GM12878 (cell line): ENCODE measurements around the gene FBXL16. TPM values are rescaled to one million over a fixed set of nuclear protein-coding genes. Genes with fewer than 3 reads are reported as not detected.
A peak's percentile ranks its signal among the peaks of the same experiment; 100 is the strongest.

ENCODE experiments used
- BACH1 ChIP-seq: fragments of 450-650 bp; IDR thresholded peaks from 2 replicates; pipeline ENCODE4 v1.6.1; 2017; ENCODE audit warnings: mild to moderate bottlenecking, borderline replicate concordance
- BCL11A ChIP-seq: IDR thresholded peaks from 2 replicates; pipeline ENCODE4 v1.6.1; 2011; ENCODE audit warnings: low read depth, low read length
- BMI1 ChIP-seq: fragments of 450-650 bp; IDR thresholded peaks from 2 replicates; pipeline ENCODE4 v1.6.1; 2016; ENCODE audit warnings: mild to moderate bottlenecking, moderate library complexity, borderline replicate concordance
- ESRRA ChIP-seq: IDR thresholded peaks from 2 replicates; pipeline ENCODE4 v1.6.1; 2012; ENCODE audit warnings: mild to moderate bottlenecking, low read length, improper control_type of control experiment
- HCFC1 ChIP-seq: fragments of 150-350 bp; IDR thresholded peaks from 2 replicates; pipeline ENCODE4 v1.6.1; 2014; ENCODE audit warnings: low read length
- IKZF2 ChIP-seq, 2 experiments: fragments of 450-650 bp; IDR thresholded peaks; 2 replicates each; pipeline ENCODE4 v1.6.1; 2017; ENCODE audit warnings: mild to moderate bottlenecking in 2 of 2, moderate library complexity in 2 of 2
- LARP7 ChIP-seq: fragments of 450-650 bp; IDR thresholded peaks from 2 replicates; pipeline ENCODE4 v1.6.1; 2017; ENCODE audit warnings: mild to moderate bottlenecking
- MXI1 ChIP-seq: fragments of 150-350 bp; IDR thresholded peaks from 2 replicates; pipeline ENCODE4 v1.6.1; 2011; ENCODE audit warnings: low read depth, mild to moderate bottlenecking, inconsistent platforms, low read length, improper control_type of control experiment
- RAD21 ChIP-seq: IDR thresholded peaks from 2 replicates; pipeline ENCODE4 v1.6.1; 2011; ENCODE audit warnings: mild to moderate bottlenecking, low read depth, low read length, moderate library complexity; ENCODE audit not compliant: insufficient read depth
- RELA ChIP-seq: fragments of 450-650 bp; IDR thresholded peaks from 2 replicates; pipeline ENCODE4 v1.8.0; 2014; ENCODE audit warnings: borderline replicate concordance; ENCODE audit not compliant: partially characterized antibody
- SMARCA5 ChIP-seq: fragments of 450-650 bp; IDR thresholded peaks from 2 replicates; pipeline ENCODE4 v1.6.1; 2017; ENCODE audit warnings: mild to moderate bottlenecking
- SREBF2 ChIP-seq: IDR thresholded peaks from 2 replicates; pipeline ENCODE4 v1.6.1; 2012; ENCODE audit warnings: mild to moderate bottlenecking, low read length
- STAT3 ChIP-seq: IDR thresholded peaks from 2 replicates; pipeline ENCODE4 v1.6.1; 2011; ENCODE audit warnings: low read depth, low read length, improper control_type of control experiment
- polyA plus RNA-seq, 11 experiments: library from polyadenylated mRNA; depleted of rRNA in 4 of 11; unstranded in 6 of 11; stranded (reverse) in 5 of 11; fragments of >200 nt; fragmentation: Nextera tagmentation in 4 of 11; fragmentation: Illumina TruSeq in 1 of 11; extraction: Ambion mirVana in 4 of 11; extraction: Trizol in 1 of 11; gene quantifications; 1 replicate in 1 of 11; 2 replicates in 10 of 11; pipeline versions ENCODE4 v1.2.1 to v1.2.3, GENCODE V29; 2011 to 2016; ENCODE audit warnings: inconsistent platforms in 2 of 11, missing spikeins in 2 of 11, low read depth in 1 of 11
- total RNA-seq, 4 experiments: library from RNA; depleted of rRNA in 3 of 4; stranded (reverse); fragments of >200 nt in 3 of 4; fragmentation: Illumina TruSeq in 1 of 4; extraction: Trizol in 1 of 4; gene quantifications; 2 replicates each; pipeline versions ENCODE4 v1.2.1 to v1.2.3, GENCODE V29; 2013 to 2021
- TF ChIP-seq, protein P1 (sequence below): IDR thresholded peaks from 2 replicates; pipeline ENCODE4 v1.6.1; 2012; ENCODE audit warnings: improper control_type of control experiment, low read depth, low read length; ENCODE audit not compliant: insufficient replicate concordance
- TF ChIP-seq, protein P2 (sequence below): fragments of 450-650 bp; conservative IDR thresholded peaks from 2 replicates; pipeline ENCODE4 v1.6.1; 2017; ENCODE audit warnings: mild to moderate bottlenecking, moderate library complexity
- TF ChIP-seq, protein P3 (sequence below): IDR thresholded peaks from 2 replicates; pipeline ENCODE4 v1.6.1; 2012; ENCODE audit warnings: low read length, inconsistent platforms
- TF ChIP-seq, protein P4 (sequence below): fragments of 450-650 bp; IDR thresholded peaks from 2 replicates; pipeline ENCODE4 v1.6.1; 2016; ENCODE audit warnings: mild to moderate bottlenecking
- TF ChIP-seq, protein P5 (sequence below): fragments of 450-650 bp; IDR thresholded peaks from 2 replicates; pipeline ENCODE4 v1.6.1; 2016; ENCODE audit warnings: mild to moderate bottlenecking

Gene FBXL16
- total and polyA plus RNA-seq, 10 of the 15 experiments (the other 5 are each of a cell fraction or from before 2014, with no cell fraction given): 0.13 to 1.4 (median 0.24) TPM

DNA sequence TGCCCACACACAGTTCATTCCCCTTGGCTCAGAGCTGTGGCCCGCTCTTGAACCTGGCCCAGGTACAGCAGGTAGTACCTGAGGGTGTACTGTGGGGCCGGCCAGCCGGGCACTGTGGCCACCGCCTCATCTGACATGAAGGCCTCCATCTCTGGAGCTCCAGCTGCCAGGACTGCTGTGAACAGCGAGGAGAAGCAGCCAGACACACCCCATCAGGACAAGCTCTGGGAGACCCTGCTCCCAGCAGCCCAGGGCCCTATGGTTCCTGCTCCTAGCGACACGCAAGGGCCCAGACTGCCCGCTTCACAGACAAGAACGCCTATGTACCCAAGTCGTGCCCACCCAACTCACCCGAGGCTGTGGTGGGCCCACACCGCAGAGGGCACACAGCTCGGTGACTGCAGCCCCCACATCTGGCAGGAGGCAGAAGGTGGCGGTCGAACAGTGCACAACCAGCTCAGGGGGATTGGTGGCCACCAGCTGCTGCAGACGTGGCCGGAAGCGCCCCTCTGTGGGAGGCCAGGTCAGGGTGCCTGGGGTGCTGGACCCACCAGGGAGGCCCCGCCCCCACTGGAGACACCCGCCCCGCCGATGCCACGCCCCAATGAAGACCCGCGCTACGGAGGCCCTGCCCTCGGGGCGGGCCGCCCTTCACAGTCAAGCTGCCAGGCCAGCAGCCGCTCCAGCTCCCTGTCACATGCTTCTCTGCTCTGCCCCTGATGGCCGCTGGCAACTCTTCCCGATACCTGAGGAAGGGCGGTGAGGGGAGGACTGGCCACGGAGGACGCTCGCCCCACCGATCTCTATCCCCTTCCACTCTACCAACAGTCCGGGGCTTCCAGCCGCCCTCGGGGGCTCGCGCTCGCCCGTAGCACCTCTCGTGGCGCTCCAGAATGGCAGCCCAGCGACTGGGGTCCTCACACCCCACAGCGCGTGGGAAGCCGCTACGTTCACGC is 26.5 kb downstream of the FBXL16 start (continued):
- TF ChIP-seq, protein P1, sequence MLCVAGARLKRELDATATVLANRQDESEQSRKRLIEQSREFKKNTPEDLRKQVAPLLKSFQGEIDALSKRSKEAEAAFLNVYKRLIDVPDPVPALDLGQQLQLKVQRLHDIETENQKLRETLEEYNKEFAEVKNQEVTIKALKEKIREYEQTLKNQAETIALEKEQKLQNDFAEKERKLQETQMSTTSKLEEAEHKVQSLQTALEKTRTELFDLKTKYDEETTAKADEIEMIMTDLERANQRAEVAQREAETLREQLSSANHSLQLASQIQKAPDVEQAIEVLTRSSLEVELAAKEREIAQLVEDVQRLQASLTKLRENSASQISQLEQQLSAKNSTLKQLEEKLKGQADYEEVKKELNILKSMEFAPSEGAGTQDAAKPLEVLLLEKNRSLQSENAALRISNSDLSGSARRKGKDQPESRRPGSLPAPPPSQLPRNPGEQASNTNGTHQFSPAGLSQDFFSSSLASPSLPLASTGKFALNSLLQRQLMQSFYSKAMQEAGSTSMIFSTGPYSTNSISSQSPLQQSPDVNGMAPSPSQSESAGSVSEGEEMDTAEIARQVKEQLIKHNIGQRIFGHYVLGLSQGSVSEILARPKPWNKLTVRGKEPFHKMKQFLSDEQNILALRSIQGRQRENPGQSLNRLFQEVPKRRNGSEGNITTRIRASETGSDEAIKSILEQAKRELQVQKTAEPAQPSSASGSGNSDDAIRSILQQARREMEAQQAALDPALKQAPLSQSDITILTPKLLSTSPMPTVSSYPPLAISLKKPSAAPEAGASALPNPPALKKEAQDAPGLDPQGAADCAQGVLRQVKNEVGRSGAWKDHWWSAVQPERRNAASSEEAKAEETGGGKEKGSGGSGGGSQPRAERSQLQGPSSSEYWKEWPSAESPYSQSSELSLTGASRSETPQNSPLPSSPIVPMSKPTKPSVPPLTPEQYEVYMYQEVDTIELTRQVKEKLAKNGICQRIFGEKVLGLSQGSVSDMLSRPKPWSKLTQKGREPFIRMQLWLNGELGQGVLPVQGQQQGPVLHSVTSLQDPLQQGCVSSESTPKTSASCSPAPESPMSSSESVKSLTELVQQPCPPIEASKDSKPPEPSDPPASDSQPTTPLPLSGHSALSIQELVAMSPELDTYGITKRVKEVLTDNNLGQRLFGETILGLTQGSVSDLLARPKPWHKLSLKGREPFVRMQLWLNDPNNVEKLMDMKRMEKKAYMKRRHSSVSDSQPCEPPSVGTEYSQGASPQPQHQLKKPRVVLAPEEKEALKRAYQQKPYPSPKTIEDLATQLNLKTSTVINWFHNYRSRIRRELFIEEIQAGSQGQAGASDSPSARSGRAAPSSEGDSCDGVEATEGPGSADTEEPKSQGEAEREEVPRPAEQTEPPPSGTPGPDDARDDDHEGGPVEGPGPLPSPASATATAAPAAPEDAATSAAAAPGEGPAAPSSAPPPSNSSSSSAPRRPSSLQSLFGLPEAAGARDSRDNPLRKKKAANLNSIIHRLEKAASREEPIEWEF: no peak
- TF ChIP-seq, protein P2, sequence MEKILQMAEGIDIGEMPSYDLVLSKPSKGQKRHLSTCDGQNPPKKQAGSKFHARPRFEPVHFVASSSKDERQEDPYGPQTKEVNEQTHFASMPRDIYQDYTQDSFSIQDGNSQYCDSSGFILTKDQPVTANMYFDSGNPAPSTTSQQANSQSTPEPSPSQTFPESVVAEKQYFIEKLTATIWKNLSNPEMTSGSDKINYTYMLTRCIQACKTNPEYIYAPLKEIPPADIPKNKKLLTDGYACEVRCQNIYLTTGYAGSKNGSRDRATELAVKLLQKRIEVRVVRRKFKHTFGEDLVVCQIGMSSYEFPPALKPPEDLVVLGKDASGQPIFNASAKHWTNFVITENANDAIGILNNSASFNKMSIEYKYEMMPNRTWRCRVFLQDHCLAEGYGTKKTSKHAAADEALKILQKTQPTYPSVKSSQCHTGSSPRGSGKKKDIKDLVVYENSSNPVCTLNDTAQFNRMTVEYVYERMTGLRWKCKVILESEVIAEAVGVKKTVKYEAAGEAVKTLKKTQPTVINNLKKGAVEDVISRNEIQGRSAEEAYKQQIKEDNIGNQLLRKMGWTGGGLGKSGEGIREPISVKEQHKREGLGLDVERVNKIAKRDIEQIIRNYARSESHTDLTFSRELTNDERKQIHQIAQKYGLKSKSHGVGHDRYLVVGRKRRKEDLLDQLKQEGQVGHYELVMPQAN: 0 out of 2 replicates have a peak, but pooled peaks have one; percentile 12
- TF ChIP-seq STAT3 (no peak), BACH1 (peak; percentile 70; the same call in 1 of the 2 replicates), BCL11A (no peak), MXI1 (no peak), SREBF2 (no peak), RAD21 (no peak), ESRRA (no peak), BMI1 (no peak), SMARCA5 (0 out of 2 replicates have a peak, but pooled peaks have one; percentile 24), HCFC1 (no peak), RELA (no peak), IKZF2 (IDR thresholded peaks at IDR 0.05) (no peak), LARP7 (0 out of 2 replicates have a peak, but pooled peaks have one; percentile 10)
- TF ChIP-seq, protein P3, sequence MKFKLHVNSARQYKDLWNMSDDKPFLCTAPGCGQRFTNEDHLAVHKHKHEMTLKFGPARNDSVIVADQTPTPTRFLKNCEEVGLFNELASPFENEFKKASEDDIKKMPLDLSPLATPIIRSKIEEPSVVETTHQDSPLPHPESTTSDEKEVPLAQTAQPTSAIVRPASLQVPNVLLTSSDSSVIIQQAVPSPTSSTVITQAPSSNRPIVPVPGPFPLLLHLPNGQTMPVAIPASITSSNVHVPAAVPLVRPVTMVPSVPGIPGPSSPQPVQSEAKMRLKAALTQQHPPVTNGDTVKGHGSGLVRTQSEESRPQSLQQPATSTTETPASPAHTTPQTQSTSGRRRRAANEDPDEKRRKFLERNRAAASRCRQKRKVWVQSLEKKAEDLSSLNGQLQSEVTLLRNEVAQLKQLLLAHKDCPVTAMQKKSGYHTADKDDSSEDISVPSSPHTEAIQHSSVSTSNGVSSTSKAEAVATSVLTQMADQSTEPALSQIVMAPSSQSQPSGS: no peak
- TF ChIP-seq, protein P4, sequence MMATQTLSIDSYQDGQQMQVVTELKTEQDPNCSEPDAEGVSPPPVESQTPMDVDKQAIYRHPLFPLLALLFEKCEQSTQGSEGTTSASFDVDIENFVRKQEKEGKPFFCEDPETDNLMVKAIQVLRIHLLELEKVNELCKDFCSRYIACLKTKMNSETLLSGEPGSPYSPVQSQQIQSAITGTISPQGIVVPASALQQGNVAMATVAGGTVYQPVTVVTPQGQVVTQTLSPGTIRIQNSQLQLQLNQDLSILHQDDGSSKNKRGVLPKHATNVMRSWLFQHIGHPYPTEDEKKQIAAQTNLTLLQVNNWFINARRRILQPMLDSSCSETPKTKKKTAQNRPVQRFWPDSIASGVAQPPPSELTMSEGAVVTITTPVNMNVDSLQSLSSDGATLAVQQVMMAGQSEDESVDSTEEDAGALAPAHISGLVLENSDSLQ: peak; percentile 16; the same call in 1 of the 2 replicates
- TF ChIP-seq, protein P5, sequence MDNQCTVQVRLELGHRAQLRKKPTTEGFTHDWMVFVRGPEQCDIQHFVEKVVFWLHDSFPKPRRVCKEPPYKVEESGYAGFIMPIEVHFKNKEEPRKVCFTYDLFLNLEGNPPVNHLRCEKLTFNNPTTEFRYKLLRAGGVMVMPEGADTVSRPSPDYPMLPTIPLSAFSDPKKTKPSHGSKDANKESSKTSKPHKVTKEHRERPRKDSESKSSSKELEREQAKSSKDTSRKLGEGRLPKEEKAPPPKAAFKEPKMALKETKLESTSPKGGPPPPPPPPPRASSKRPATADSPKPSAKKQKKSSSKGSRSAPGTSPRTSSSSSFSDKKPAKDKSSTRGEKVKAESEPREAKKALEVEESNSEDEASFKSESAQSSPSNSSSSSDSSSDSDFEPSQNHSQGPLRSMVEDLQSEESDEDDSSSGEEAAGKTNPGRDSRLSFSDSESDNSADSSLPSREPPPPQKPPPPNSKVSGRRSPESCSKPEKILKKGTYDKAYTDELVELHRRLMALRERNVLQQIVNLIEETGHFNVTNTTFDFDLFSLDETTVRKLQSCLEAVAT: peak; percentile 58; the same call in 1 of the 2 replicates
